Loucy (cell line): ENCODE measurements around the gene NLRP6.

Source experiments
- CTCF ChIP-seq: fragments of 200-600 bp; sonication (generic); conservative IDR thresholded peaks from 2 replicates; pipeline ENCODE4 v1.5.1; 2014; ENCODE audit warnings: mild to moderate bottlenecking, antibody characterized with exemption, low read length
- EZH2phosphoT487 ChIP-seq: fragments of 200-600 bp; IDR thresholded peaks from 2 replicates; pipeline ENCODE4 v1.6.1; 2018; ENCODE audit warnings: antibody characterized with exemption, mild to moderate bottlenecking, moderate library complexity, borderline replicate concordance

- TF ChIP-seq CTCF = no peak
- TF ChIP-seq EZH2phosphoT487 = no peak
These were observed 16.6 kb downstream of the NLRP6 start for GRCh38 chr11:294780-295179.
